Heart left ventricle (tissue), 13 donors: ENCODE data around the gene EVL.

Experiments used
- POLR2A ChIP-seq, 2 donors: fragments of 450-650 bp; IDR thresholded peaks; one replicate each; pipeline ENCODE4 v1.6.1; 2017; ENCODE audit warnings: antibody characterized with exemption in 2 of 2, mild to moderate bottlenecking in 2 of 2, moderate library complexity in 2 of 2
- TF ChIP-seq, protein P1 (sequence below), 12 donors: fragments of 200-600 bp; sonication (generic) in 4 of 12; IDR thresholded peaks; one replicate each; pipeline versions ENCODE4 v1.5.0 to v1.8.0; 2018 to 2022; ENCODE audit warnings: antibody characterized with exemption in 12 of 12, mild to moderate bottlenecking in 5 of 12
- donor health status: ischemic (EF 13 %, LVEDD 7.1; RV severe dilation, severe dysfunction).
- donor health status: DM: no; HTN: yes; CAD: no.
- donor health status: DM: no; HTN: no; CAD: no.
- donor health status: ischemic (EF 25% LVEDD 6.9; RV normal size, moderate dysfunction).
- donor health status: ischemic (EF 25% LVEDD 5.7; RV mildly dilated, moderate dysfunction).
- donor health status: ischemic (EF 35%, LVEDD 5.7; RV mildly dilated, moderate dysfunction).
- donor health status: nonischemic (EF 11% LVEDD 7.7; RV severe dilation, severe dysfunction).
- donor health status: DM: yes; HTN: yes; CAD: no.
- donor health status: PGD.
- donor health status: ischemic (EF 29% LVEDD 5.4; RV normal size, mild dysfunction).
- donor health status: nonischemic (EF 23%, LVEDD 6.1; RV moderate dilation, normal function).

DNA sequence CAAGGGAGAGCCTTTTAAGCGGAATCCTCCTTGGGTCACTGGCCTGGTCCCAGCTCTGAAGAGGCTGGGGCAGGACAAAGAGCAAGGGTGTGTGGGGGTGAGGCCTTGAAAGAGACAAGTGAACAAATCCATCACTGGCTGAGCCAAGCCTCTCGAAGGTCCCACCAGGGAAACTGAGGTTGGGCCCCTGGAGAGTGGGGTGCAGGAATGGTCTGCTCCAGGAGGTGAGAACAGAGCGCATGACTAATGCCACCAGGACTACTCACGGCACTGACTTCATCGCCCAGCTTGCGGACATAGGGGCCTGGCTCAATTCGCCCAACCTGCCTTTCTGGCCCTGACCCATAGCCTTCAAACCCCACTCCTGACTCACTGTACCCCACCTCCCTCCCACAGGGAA is 113.5 kb downstream of the EVL start:
- TF ChIP-seq, protein P1, sequence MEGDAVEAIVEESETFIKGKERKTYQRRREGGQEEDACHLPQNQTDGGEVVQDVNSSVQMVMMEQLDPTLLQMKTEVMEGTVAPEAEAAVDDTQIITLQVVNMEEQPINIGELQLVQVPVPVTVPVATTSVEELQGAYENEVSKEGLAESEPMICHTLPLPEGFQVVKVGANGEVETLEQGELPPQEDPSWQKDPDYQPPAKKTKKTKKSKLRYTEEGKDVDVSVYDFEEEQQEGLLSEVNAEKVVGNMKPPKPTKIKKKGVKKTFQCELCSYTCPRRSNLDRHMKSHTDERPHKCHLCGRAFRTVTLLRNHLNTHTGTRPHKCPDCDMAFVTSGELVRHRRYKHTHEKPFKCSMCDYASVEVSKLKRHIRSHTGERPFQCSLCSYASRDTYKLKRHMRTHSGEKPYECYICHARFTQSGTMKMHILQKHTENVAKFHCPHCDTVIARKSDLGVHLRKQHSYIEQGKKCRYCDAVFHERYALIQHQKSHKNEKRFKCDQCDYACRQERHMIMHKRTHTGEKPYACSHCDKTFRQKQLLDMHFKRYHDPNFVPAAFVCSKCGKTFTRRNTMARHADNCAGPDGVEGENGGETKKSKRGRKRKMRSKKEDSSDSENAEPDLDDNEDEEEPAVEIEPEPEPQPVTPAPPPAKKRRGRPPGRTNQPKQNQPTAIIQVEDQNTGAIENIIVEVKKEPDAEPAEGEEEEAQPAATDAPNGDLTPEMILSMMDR (IDR thresholded peaks at IDR 0.05): no peak
- TF ChIP-seq POLR2A (IDR thresholded peaks at IDR 0.05): no peak
